NK-92 (cell line): ENCODE measurements around the gene CGN.

Experiments
- DNase-seq: peaks from one replicate; lab custom pipeline; 2025; ENCODE audit not compliant: unreplicated experiment; lab: John Stamatoyannopoulos, UW

The CGN gene

GRCh38 chr1:151547119-151547899, 36.1 kb downstream of the CGN start:
- no peak for DNase-seq

DNA sequence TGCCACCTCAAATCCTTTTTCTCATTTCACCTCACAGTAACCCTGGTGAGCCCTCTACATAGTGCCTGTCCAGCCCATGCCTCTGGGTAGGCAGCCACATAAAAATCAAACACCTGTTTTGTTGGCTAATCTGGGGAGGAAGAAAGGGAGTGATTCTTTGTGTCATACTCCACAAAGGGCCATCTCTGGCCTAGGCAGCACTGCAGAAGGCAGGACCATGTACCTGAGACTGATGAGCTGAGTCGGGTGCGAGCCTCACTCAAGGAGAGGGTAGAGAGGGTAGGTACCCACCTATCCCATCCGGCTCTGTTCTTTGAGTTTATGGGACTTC, 36.7 kb downstream of the CGN start:
- DNase-seq: no peak

DNA sequence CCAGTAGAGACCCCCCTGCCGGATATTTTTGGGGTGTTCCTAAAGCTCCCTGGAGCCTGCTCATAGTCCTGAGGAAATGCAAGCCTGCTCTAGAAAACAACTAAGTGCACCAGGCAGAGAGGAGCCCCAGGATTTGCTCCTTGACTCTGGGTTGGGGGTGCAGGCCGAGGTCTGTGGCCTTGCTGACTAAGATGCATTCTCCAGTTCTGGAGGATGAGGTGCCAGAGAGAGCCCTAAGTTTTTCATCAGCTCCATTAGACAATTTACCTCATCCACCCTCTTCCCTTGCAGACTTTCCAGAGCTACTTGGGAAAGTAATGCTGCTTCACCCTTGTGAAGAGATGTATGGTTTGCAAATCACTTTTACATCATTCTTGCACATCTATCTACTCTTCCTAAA, 38.0 kb downstream of the CGN start:
- no peak for DNase-seq

GRCh38 chr1:151553659-151554058, 42.5 kb downstream of the CGN start:
- no peak for DNase-seq

DNA sequence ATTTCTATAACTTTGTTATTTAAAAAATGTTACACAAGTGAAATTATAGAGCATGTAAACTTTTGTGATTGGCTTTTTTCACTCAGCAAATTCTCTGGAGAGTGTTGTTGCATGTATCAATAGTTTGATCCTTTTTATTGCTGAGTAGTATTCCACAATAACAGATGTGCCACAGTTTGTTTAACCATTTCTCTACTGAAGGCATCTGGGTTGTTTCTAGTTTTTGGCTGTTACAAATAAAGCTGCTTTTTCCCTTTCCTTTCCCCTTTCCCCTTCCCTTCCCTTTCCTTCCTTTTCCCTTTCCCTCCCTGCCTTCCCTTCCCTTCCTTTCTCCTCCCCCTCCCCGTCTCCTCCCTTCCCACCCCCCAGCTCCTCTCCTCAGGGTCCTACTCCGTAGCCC, 44.9 kb downstream of the CGN start:
- no peak for DNase-seq

- no peak for DNase-seq
These were observed 51.5 kb downstream of the CGN start for GRCh38 chr1:151562661-151563060.

DNA sequence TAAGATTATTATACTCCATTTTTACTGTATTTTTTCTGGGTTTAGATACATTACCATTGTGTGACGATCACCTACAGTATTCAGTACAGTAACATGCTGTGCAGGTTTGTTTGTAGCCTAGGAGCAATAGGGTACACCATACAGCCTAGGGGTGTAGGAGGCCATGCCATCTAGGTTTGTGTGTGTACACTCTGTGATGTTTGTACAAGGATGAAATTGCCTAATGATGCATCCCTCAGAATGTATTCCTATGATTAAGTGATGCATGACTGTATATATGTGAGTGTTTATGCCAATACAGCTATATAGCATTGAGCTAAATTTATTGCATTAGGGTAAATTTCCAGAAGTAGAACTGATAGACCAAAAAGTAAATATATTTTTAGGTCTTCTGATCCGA, 52.2 kb downstream of the CGN start:
- no peak for DNase-seq

DNA sequence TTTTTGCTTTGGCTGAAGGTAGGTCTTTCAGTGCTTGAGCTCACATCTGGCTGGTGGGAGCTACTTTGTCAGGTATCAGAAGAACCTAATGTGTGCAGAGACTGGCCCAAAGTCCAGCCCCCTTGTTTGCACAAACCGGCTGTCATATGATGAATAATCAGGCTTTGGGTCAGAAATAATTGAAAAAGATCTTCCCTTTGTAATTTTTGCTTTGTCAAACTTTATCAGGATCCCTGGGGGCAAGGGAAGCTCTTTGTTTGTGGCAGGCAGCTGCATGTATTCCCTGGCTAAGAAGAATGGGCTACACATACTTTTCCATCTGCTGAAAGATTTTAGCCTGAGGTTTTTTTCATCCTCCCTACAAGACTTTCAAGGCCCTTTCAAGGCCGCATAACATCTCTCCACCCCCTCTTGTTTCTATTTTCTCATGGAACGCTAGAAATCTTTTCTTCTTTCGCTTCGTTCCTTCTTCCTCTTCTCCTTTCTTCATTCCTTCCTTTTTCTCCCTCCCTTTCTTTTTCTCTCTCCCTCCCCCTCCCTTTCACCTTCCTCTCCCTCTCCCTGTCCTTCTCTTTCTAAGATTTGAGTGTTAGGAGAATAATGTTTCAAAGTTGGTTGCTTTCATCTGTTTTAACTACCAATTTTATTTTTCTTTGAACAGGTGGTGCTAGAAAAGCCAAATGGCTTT, 54.5 kb downstream of the CGN start:
- DNase-seq: no peak

- no peak for DNase-seq
These were observed 57.5 kb downstream of the CGN start for GRCh38 chr1:151568626-151569088.

GRCh38 chr1:151570819-151571218, 59.6 kb downstream of the CGN start:
- no peak for DNase-seq

- DNase-seq: no peak
These were observed 63.7 kb downstream of the CGN start for GRCh38 chr1:151574575-151575529.

DNA sequence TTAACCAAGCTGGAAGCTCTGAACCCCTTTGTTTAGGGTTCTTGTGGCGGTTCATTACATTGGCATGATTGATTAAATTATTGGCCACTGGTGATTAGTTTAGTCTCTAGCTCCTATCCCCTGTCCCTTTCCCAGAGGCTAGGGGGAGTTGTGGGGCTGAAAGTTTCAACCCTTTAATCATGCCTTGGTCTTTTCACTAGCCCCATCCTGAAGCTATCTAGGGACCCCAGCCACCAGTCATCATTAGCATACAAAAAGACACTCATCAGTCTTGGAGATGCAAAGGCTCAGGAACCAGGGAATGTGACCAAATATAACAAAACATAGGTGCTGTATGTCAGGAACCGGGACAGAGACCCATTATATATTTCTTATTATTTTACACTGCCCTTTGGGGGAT, 66.0 kb downstream of the CGN start:
- no peak for DNase-seq

DNA sequence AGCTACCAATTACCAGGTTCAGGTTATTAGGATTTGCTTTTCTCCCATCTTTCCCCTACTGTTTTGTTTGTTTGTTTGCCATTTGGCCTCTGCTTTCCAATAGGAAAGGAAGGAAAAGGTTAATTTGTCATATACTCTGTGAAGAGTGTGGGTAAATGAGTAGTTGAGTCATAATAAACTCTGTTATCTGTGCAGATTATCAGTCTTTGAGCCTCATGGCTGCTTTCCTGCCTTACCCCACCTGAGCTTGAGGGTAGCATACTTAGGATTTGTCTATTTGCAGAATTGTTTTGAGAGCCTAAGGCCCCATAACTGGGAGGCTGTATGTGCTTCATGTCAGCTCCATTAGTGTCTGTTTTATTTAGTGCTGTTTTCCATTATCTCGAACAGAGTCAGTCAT, 67.8 kb downstream of the CGN start:
- DNase-seq: no peak

DNA sequence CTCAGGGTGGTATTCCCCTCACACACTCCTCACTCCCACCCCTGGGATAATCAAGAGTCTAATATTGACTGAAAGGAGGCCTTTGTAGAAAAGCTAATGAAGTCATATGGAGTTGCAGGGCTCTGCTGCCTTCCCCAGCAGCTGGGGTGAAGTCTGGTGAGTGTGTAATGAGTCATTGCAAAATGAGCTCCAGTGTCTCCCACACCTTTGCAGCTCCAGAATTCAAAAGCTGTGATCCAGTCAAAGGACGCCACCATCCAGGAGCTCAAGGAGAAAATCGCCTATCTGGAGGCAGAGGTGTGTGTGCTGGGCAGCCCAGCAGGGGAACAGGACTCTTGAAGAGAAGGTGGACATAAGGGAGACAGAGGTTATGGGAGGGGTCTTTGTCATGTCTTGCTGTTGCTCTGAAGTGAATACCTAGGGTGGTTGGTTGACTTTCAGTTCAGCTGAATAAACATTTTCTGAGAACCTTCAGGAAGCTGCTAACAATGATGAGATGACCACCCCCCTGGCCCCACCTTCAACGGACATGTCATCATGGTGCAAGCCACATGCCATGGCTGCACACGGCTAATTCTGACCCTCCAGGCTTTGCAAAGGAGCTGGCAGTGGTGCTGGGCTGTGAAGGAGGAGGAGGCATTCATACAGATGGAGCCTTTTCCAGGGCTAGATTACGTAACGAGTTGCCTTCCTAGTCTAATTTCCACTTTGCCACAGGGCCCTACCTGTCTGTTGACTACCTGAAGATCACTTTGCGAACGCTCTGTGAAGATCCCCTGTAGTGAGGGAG, 68.4 kb downstream of the CGN start:
- DNase-seq: no peak

DNA sequence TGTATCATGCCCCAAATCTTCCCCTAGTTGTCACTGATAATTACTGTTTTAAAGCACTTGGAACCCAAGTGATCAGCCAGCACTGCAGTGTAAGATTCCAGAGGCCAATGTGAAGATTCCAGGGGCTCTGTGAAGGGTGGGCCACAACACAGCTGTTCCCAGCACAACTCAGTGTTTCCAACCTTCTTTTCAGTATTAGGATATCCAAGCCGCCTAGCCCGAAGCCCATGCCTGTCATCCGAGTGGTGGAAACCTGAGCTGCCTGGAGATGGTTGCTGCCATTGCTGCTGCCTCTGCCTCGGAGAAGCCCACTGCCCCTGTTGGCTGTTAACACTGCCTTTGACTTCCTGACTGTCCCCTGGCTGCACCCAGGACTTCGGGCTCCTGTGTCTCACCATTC, 70.3 kb downstream of the CGN start:
- DNase-seq: no peak

GRCh38 chr1:151581921-151582320, 70.7 kb downstream of the CGN start:
- DNase-seq: no peak

GRCh38 chr1:151583796-151584195, 72.6 kb downstream of the CGN start:
- DNase-seq: no peak

DNA sequence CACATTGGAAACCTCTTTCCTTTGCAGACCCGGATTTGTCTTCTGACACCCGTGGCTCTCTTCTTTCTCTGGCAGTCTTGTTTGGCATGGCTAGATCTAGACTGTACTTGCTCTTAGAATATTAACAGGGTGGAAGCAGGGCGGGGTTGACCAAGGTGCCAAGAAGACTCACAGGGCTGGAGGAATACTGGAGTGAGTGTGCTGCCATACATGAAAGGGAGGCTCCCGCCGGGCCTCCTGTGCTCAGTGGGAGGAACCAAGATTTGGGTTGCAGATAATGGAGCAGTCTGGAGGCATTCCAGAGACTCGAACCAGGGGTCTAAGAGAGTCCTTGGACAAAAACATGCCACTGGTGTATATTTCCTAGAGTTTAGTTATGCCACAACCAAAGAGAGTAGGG, 73.1 kb downstream of the CGN start:
- no peak for DNase-seq

DNA sequence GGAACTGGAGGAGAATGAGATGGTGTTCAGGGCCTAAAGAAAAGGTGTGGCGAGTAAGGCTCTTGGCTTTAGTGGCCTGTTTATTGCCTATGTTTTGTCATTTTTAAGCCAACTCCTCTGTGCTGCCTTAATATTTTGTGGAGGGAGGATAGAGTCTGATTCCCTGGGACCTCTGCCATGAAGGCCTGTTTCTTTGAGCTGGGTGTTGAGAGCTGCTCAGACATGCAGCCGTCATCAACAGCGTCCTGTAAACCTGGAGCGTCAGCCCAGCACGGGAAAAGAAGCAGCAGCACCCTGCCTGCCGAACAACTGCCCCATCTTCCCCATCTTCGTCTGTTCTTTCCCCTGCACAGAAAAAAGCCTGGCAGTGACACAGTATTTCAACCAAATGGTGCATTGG, 73.6 kb downstream of the CGN start:
- no peak for DNase-seq

GRCh38 chr1:151585622-151586021, 74.4 kb downstream of the CGN start:
- no peak for DNase-seq
